Activated CD8-positive, alpha-beta memory T cell treated with anti-CD3 and anti-CD28 coated beads for 4 hours (primary cell): Measurements from ENCODE around the gene FBLN5.
"Not testable (repeated sequence)": the region's sequence is repeated elsewhere in the genome, so short reads cannot be mapped to it uniquely, and the experiment has no call there.

Experiments used
- DNase-seq, 2 donors: peaks; one replicate each; pipeline ENCODE4 v3.0.0-alpha.2; 2020; ENCODE audit warnings: low read depth in 2 of 2

Gene FBLN5

GRCh38 chr14:91885839-91886238 is 61.7 kb downstream of the FBLN5 start:
- DNase-seq, result no peak

- no peak for DNase-seq
Observed at GRCh38 chr14:91885113-91885712, 62.3 kb downstream of the FBLN5 start.

- DNase-seq, result no peak
Observed at GRCh38 chr14:91884664-91885063, 62.8 kb downstream of the FBLN5 start.

GRCh38 chr14:91883753-91884152 is 63.7 kb downstream of the FBLN5 start:
- DNase-seq, result no peak

GRCh38 chr14:91882776-91883175 is 64.7 kb downstream of the FBLN5 start:
- no peak for DNase-seq

- DNase-seq, result no peak
Observed at GRCh38 chr14:91882369-91882768, 65.1 kb downstream of the FBLN5 start.

GRCh38 chr14:91879196-91879595 is 68.3 kb downstream of the FBLN5 start:
- DNase-seq, result no peak

- DNase-seq, result no peak
Observed at GRCh38 chr14:91878274-91878673, 69.2 kb downstream of the FBLN5 start.

GRCh38 chr14:91877376-91877915 is 70.0 kb downstream of the FBLN5 start:
- no peak for DNase-seq

- no peak for DNase-seq
Observed at GRCh38 chr14:91876492-91876891, 71.0 kb downstream of the FBLN5 start.

- no peak for DNase-seq
Observed at GRCh38 chr14:91875525-91876286, 71.8 kb downstream of the FBLN5 start.

- peak; percentile 38 to 41 for DNase-seq
Observed at GRCh38 chr14:91873471-91874415, 73.8 kb downstream of the FBLN5 start.

GRCh38 chr14:91872517-91873470 is 74.7 kb downstream of the FBLN5 start:
- DNase-seq, result no peak

GRCh38 chr14:91872011-91872501 is 75.4 kb downstream of the FBLN5 start:
- peak in 1 of 2 donors; percentile 19 for DNase-seq

GRCh38 chr14:91871401-91871800 is 76.1 kb downstream of the FBLN5 start:
- not testable (repeated sequence) for DNase-seq

GRCh38 chr14:91870890-91871289 is 76.6 kb downstream of the FBLN5 start:
- DNase-seq, result no peak

- DNase-seq, result peak; percentile 14 to 37
Observed at GRCh38 chr14:91870001-91870400, 77.5 kb downstream of the FBLN5 start.

GRCh38 chr14:91869556-91869955 is 77.9 kb downstream of the FBLN5 start:
- DNase-seq, result no peak

- no peak for DNase-seq
Observed at GRCh38 chr14:91867316-91867988, 80.0 kb downstream of the FBLN5 start, which contains the start of gene TC2N. Gene TC2N, minus strand, starts transcription at chr14:91867536. Its CDS starts 53,767 bp downstream, at chr14:91813769.
